ENCODE results near the gene PLB1. TPM values are rescaled to one million over a fixed set of nuclear protein-coding genes. Genes with fewer than 3 reads are reported as not detected.

The PLB1 gene
- total and polyA plus RNA-seq, 9 of the 15 experiments (the other 6 are each of a cell fraction or from before 2014, with no cell fraction given) = 0.01 to 0.09 (median 0.07) TPM; not detected in 2

GRCh38 chr2:28662468-28663181, 166.8 kb downstream of the PLB1 start:
- intact Hi-C loops (cut with micrococcal nuclease) (no loop called here), in situ Hi-C loops (cut with MboI) (no loop called here)
- no TSS peak for BruUV-seq (replicated peaks)
- ChIA-PET POLR2A (no interaction called here), CTCF (ENCODE audit: low intra/inter-chr PET ratio) (interaction anchor here (0.7 kb wide), 1 partner anchor 95 kb away, joined by 3 read pairs; no protein-coding TSS in a partner anchor)
- H3K79me2 ChIP-seq (ENCODE audit: control insufficient read depth, insufficient read depth, low read length) = no peaks in the 10 kb centered on the region
- 0 out of 2 replicates have a peak, but pooled peaks cover 7% of the 10 kb centered on the region for H4K20me1 ChIP-seq (replicated peaks; ENCODE audit: control insufficient read depth, insufficient read depth, low read length)
- peaks cover 5 to 9% of the 10 kb centered on the region in 2 experiments; a peak in 4 of 5 replicates for H3K4me1 ChIP-seq (replicated peaks in 1 of 2; ENCODE audit: control insufficient read depth in 2 of 2, insufficient read depth in 2 of 2, low read length in 2 of 2)
- H3K9ac ChIP-seq (ENCODE audit: insufficient read depth in 1 of 2, low read depth in 2 of 2, low read length in 2 of 2) = no peak overlapping the region; a peak in 1 of 4 replicates
- FAIRE-seq = no peak
- no peaks in the 10 kb centered on the region for H3K36me3 ChIP-seq (ENCODE audit: control insufficient read depth, insufficient read depth, low read length)
- no peak for ATAC-seq
- no peak overlapping the region for H3K4me2 ChIP-seq (ENCODE audit: insufficient read depth, low read length)
- no peak overlapping the region for H2AFZ ChIP-seq (ENCODE audit: low read depth, low read length)
- 9% methylated on average over 11 of the region's 12 CpGs for WGBS (ENCODE audit: insufficient coverage, low coverage, missing lambda C conversion rate)
- H3K4me3 ChIP-seq = no peak overlapping the region
- H3K9me3 ChIP-seq (replicated peaks; ENCODE audit: control insufficient read depth, insufficient read depth, low read depth, low read length) = 0 out of 2 replicates have a peak, but pooled peaks cover 3% of the 10 kb centered on the region
- DNase-seq (ENCODE audit: extremely low read depth in 1 of 4, low spot score in 3 of 4) = no peak
- no peak overlapping the region for H3K27ac ChIP-seq (ENCODE audit: extremely low read depth, low read depth, low read length)
- H3K27me3 ChIP-seq (ENCODE audit: control insufficient read depth in 2 of 2, insufficient read depth in 2 of 2, low read length in 2 of 2) = peaks cover 10 to 24% of the 10 kb centered on the region in 2 experiments; a peak in 3 of 5 replicates
- no peaks in the 10 kb centered on the region for H3K9me1 ChIP-seq (ENCODE audit: control insufficient read depth, insufficient read depth, low read length)
- TF ChIP-seq NR2C1 (IDR thresholded peaks at IDR 0.05) (no peak), NR2C1 (tag; IDR thresholded peaks at IDR 0.05) (peak; percentile 32; the same call in 1 of the 2 replicates), NR0B1 (IDR thresholded peaks at IDR 0.05; ENCODE audit: partially characterized antibody) (no peak), ATF3 (IDR thresholded peaks at IDR 0.05) (0 out of 2 replicates have a peak, but pooled peaks have one; percentile 18), ATF3 (CRISPR knock-in tag; conservative IDR thresholded peaks at IDR 0.05) (no peak), ZNF436 (CRISPR knock-in tag; IDR thresholded peaks at IDR 0.05) (no peak), HDGF (IDR thresholded peaks at IDR 0.05) (no peak), NRF1 (conservative IDR thresholded peaks at IDR 0.05 in 1 of 2, IDR thresholded peaks at IDR 0.05 in 1 of 2) (no peak), CREB3 (tag; conservative IDR thresholded peaks at IDR 0.05; ENCODE audit: low read depth) (no peak), POLR2G (IDR thresholded peaks at IDR 0.05; ENCODE audit: low read depth, low read length) (no peak), HOMEZ (CRISPR knock-in tag; IDR thresholded peaks at IDR 0.05) (no peak), SNIP1 (IDR thresholded peaks at IDR 0.05; ENCODE audit: low read depth) (no peak), RHOXF2B (CRISPR knock-in tag; conservative IDR thresholded peaks at IDR 0.05) (no peak), ESRRB (CRISPR knock-in tag; IDR thresholded peaks at IDR 0.05; ENCODE audit: borderline replicate concordance) (no peak), DPF2 (IDR thresholded peaks at IDR 0.05) (no peak), ZNF239 (CRISPR knock-in tag; IDR thresholded peaks at IDR 0.05) (no peak), ETV6 (IDR thresholded peaks at IDR 0.05; ENCODE audit: borderline replicate concordance in 1 of 2, low read depth in 2 of 2, low read length in 1 of 2) (no peak), ETV6 (CRISPR knock-in tag; IDR thresholded peaks at IDR 0.05; ENCODE audit: borderline replicate concordance) (no peak), PTTG1 (tag; IDR thresholded peaks at IDR 0.05; ENCODE audit: low read depth) (no peak)

All from K562 (cell line).